Epithelial cell of esophagus (primary cell): ENCODE data around the gene ANKRD53.

Experiments
- DNase-seq: peaks from one replicate; pipeline ENCODE4 v3.0.0; 2010; ENCODE audit warnings: low read depth
- H3K4me3 ChIP-seq: 2 replicates; pipeline ENCODE4 v1.5.1; 2011; ENCODE audit warnings: mild to moderate bottlenecking, low read length, control low read depth
- CTCF ChIP-seq: IDR thresholded peaks from 2 replicates; pipeline ENCODE4 v1.5.1; 2011; ENCODE audit warnings: low read depth, mild to moderate bottlenecking, low read length, control low read depth, inconsistent platforms; ENCODE audit not compliant: insufficient read depth; ENCODE audit errors: missing control alignments

The ANKRD53 gene

GRCh38 chr2:70966681-70967080 lies 11.7 kb upstream of the ANKRD53 start:
- DNase-seq: no peak
- no peak for TF ChIP-seq CTCF
- H3K4me3 ChIP-seq: no peak overlapping the region

GRCh38 chr2:70967189-70967588 lies 11.2 kb upstream of the ANKRD53 start:
- no peak for TF ChIP-seq CTCF
- no peak overlapping the region for H3K4me3 ChIP-seq
- DNase-seq: no peak

GRCh38 chr2:70974592-70974991 lies 3.8 kb upstream of the ANKRD53 start:
- no peak for DNase-seq
- no peak for TF ChIP-seq CTCF
- no peak overlapping the region for H3K4me3 ChIP-seq

GRCh38 chr2:70975237-70975636 lies 3.2 kb upstream of the ANKRD53 start:
- H3K4me3 ChIP-seq: no peak overlapping the region
- no peak for DNase-seq
- no peak for TF ChIP-seq CTCF

- peak overlapping the region; percentile 43 for H3K4me3 ChIP-seq
- TF ChIP-seq CTCF: no peak
- DNase-seq: peak; percentile 94
Measured at GRCh38 chr2:70977605-70978205, 725 bp upstream of the ANKRD53 start.

- DNase-seq: no peak
- no peak overlapping the region for H3K4me3 ChIP-seq
- TF ChIP-seq CTCF: no peak
Measured at GRCh38 chr2:70979180-70979488, 704 bp downstream of the ANKRD53 start.

- no peak for DNase-seq
- no peak overlapping the region for H3K4me3 ChIP-seq
- no peak for TF ChIP-seq CTCF
Measured at GRCh38 chr2:70979626-70980025, 1.2 kb downstream of the ANKRD53 start.
